Stimulated activated naive CD4-positive, alpha-beta T cell treated with Interleukin-2 at 50 U/mL for 16 hours (primary cell): Measurements from ENCODE around the gene SCIN.
"Not testable (repeated sequence)": the region's sequence is repeated elsewhere in the genome, so short reads cannot be mapped to it uniquely, and the experiment has no call there.

Experiments
- DNase-seq: peaks from one replicate; lab custom pipeline; 2025; lab: John Stamatoyannopoulos, UW

The SCIN gene

DNA sequence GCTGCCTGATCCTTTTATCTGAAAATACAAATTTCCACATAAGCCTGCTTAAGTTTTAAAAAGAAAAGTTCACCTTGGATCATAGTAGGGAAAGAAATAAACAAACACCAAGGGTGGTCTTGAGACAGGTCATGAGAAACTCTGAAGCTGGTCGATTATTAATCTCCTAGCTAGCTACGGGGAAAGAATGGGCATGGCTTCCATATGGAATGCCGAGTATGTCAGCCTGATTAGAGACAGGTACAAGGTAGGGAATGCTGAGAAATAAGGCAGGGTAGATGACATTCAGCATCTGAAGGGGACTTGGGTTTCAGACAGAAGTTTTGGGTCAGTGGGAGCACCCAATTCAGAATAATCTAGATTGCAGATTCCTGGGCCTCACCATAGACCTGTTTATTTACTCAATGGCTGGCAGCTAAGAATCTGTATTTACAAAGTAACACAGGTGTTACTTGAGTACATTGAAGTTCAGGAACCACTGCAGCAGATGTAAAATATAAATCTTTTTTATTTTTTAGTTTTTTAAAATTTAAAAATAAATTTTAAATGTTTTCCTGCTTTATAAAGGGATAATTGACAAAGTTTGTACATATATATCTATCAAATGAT, 49.0 kb downstream of the SCIN start:
- DNase-seq = no peak

DNA sequence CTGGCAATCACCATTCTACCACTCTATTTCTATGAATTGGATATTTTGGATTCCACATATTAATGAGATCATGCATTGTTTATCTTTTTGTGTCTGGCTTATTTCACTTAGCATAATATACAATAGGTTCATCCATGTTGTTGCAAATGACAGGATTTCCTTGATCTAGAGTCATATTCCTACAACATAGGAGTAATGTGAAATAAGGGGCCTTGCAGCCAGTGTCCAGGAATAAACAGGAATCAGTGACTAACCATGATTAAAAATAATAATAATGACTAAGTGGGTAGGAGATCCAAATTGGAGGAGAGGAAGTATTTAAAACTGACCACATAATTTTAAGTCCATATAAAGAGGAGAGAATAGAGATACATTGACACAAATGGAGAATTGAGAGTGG, 49.9 kb downstream of the SCIN start:
- DNase-seq = no peak

- DNase-seq = no peak
These were observed 52.7 kb downstream of the SCIN start for GRCh38 chr7:12623223-12623622.

DNA sequence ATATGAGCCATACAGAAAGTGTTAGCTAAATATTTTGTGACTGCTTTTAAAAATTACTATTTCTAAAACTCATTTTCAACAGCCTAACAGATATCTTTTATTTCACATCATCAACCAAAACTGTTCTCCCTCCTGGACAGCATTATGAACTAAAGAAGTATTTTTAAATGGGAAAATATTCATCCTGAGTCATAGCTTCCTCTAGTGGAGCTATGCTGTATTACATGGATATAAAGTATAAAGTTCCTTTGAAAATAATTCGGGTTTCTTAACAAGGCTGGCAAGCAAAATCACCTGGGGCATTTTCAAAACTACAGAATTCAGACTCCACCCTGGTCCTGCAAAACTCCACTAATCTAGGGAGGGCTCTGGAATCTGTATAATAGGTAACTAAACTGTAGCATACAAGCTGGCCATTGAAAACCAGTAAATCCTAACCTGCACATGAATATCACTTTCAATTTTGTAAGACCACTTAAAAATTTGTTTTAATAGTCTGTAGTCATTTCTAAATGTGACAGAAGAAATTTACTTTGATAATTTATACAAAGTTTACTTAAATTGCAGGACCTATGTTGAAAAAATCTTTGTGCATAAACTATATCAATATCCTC, 53.5 kb downstream of the SCIN start:
- DNase-seq = no peak

GRCh38 chr7:12625836-12626235, 55.3 kb downstream of the SCIN start:
- DNase-seq = no peak

DNA sequence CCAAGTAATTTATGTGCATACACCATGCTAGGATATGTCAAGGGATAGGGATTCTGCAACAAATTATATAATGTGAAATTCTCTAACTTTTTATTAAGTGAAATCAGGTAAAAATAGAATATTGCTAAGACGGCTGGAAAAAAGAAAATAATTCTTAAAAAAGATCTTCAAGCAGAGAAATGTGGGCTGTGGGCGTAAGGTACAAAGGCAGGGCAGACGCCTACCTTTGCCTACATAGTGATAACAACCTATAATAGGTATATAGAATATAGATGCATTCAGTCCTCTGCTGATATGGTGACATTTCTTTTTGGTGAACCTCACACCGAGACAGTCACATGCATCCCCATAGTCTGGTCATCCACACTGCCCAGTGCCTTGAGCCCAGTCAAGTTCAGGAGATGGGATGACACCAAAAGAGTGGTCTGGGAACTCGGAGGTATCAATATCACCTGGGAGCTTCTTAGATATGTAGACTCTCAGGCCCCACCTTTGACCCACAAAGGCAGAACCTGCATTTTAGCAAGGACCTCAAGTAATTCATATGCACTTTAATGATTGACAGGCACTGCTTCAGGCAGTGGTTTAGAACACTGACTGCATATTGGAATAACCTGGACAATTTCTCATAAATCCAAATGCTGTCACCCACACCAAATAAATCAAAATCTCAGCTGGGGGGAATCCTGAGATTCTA, 59.4 kb downstream of the SCIN start:
- DNase-seq = no peak

DNA sequence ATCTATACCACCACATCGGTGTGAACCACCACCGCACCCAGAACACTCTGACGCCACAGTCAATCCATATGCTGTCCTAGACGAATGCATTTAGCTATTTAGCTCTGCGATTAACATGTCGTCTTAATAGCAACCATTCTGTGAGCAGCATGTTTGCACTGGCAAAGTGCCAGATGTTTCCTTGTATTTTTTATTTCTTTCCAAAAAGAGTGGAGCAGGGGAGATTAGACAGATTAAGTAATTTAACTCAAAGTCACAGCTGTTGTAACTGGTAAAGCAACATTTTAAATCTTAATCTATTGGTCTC, 59.9 kb downstream of the SCIN start:
- no peak for DNase-seq

DNA sequence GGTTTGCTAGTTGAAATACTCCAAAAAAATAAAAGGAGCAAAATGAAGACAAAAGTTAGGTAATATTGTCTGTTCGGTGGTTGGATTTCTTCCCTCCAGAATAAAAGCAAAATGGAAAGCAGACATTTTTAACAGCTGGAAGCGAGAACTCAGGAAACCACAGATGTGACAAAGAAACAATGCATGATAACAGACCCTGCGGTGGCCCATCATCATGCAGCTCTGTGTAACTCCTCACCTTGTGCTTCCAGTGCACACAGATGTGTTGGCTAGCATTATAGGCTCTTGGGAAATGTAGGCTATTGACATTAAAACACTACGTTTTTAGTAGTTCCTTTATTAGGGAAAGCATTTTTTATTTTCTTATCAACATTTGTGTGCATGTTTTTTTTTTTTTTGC, 63.1 kb downstream of the SCIN start:
- no peak for DNase-seq

DNA sequence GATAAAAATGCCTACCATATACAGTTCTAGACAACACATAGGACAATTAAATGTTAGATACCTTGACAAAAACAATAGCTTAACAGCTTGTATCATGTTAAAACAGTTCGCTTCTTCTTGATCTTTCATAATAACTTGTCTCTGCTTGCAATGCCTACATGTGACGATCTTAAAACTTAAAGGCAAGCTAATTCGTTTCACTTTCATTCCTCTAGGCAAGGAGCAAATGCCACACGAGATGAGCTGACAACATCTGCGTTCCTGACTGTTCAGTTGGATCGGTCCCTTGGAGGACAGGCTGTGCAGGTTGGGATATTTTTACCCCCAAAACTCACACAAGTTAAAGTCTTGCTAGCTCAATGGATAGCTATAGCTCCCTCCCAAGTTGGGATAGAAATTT, 65.3 kb downstream of the SCIN start:
- no peak for DNase-seq

GRCh38 chr7:12637328-12637727, 66.8 kb downstream of the SCIN start:
- DNase-seq = no peak

GRCh38 chr7:12637819-12638592, 67.5 kb downstream of the SCIN start:
- no peak for DNase-seq

DNA sequence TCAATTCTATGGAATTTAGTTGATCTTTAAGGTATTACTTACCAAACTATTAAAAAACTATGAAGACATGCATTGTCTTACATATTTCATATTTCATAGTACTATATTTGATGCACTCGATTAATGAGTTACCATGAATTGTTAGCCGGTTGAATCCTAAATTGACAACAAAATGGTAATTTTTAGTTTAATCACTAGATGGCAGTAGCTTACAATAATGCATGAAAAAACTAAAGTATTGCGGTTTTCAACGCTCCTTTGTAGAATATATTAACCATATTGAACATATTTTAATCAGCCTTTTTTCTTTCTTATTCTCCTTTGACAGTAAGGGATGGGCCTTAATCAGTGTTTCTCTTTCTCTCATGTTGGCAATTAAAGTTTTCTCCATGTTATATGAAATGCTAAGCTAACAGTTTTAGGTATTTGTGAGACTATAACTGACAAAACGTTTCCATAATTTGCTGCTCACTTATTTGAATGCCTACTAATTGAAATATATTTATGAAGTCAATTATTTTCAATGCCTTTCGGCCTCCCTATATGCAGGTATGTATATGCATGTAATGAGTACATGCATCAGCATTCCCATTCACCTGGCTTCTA, 68.4 kb downstream of the SCIN start:
- no peak for DNase-seq

- DNase-seq = no peak
These were observed 70.0 kb downstream of the SCIN start for GRCh38 chr7:12640299-12641096.

GRCh38 chr7:12641196-12641595, 70.7 kb downstream of the SCIN start:
- DNase-seq = no peak

DNA sequence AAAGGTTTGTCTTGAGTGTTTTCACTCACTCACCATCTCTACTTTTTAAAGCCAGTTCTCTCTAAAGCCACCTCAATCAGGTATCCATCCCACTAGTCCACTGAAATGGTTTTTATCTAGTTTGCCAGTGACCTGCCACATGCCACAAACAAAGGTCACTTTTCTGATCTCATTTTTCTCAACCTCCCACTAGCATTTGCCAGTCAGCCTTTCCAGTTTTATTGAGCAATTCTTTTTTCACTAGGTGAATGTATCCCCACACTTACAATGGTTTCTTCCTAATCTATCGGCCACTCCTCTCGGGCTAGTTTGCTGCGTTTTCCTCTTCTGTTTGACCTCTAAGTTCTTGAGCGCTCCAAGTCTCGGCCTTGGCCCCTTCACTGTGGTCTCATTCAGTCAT, 72.0 kb downstream of the SCIN start:
- no peak for DNase-seq

GRCh38 chr7:12643001-12643643, 72.6 kb downstream of the SCIN start:
- DNase-seq = no peak

DNA sequence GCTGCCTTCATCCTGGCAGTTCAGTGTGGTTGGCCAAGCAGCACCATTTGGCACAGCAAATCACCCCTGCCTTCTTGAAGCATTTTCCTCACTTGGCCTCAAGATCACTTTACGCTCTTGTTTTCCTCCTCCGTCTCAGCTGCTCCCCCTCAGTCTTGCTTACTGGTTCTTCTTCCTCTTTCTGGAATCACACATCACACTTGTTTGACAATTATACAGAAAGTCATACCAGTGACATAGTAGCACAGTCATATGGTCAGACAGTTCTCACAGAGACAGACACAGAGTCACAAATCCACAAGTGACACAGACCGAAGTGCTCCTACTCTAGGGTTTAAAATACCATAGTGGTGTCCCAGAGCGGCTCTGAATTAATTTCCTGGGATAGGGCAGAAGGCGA, 73.1 kb downstream of the SCIN start:
- DNase-seq = no peak

DNA sequence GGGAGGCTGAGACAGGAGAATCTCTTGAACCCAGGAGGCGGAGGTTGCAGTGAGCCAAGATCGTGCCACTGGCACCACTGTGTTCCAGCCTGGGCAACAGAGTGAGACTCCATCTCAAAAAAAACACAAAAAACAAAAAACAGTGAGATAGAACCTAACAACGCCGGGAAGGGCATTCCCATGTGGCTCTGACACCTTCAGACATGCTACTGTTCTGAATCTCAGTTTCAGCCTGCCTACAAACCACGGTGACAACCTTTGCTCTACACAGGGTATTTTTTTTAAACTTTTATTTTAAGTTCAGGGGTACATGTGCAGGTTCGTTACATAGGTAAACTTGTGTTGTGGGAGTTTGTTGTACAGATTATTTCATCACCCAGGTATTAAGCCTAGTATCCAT, 74.7 kb downstream of the SCIN start:
- DNase-seq = not testable (repeated sequence)

GRCh38 chr7:12646139-12646538, 75.6 kb downstream of the SCIN start:
- no peak for DNase-seq

DNA sequence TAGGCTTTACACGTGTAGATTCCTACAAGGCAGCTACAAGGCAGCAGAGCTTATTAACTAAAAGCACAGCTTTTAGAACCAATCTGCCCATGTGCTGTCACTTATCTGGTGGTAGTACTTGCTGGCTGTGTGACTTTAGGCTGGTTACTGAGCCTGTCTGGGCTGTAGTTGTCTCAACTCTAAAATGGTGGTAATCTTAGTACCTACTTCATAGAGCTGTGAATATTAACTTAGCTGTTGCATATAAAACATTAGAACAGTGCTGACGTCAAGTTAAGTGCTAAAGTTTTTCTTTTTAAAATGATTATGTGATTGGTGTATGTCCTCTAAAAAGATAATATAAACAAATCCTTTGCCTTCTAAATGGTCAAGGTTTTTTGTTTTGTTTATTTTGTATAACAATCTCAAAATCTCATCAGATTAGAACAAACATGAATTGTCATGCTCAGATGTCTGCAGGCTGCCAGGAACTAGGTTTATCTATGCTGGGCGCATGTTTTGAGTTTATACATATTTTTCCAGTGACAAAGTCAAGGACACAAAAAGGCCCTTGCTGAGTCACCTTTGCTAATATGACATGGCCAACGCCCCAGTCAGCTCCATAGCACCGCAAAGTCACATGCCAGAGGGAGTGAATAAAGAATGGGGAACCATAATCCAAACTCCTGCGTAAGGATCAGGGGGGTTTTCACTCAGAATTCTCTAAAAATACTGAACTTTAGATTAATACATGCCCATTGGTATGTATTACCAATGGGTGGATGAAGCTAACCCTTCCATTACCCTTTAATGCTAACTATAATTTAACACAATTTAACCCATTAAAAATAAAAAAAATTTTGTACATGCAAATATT, 77.1 kb downstream of the SCIN start:
- no peak for DNase-seq
